CD4-positive, alpha-beta T cell (primary cell): ENCODE results near the gene ABCG2. TPM values are rescaled to one million over a fixed set of nuclear protein-coding genes. Genes with fewer than 3 reads are reported as not detected.

Experiments used
- ATAC-seq: fragments of 200-7000 bp; cut with Tn5 transposase; one replicate; pipeline ENCODE4 v1.10.0; 2022; ENCODE audit warnings: mild to moderate bottlenecking; ENCODE audit not compliant: poor library complexity
- CTCF ChIA-PET: fragments of 350-600 bp; sonication (Branson Sonifier 250); formaldehyde crosslinking; loops from one replicate; lab custom pipeline; 2021; ENCODE audit warnings: antibody characterized with exemption, inconsistent platforms; lab: Charles Lee
- POLR2A ChIA-PET: fragments of 350-600 bp; sonication (Branson Sonifier 250); formaldehyde crosslinking; loops from one replicate; lab custom pipeline; 2021; ENCODE audit warnings: antibody characterized with exemption, inconsistent platforms; lab: Charles Lee
- DNase-seq, 14 experiments: peaks; one replicate each; pipeline ENCODE4 v3.0.0-alpha.2; 2013 to 2020; ENCODE audit warnings: mixed read lengths in 2 of 14
- H3K27ac ChIP-seq, 2 donors: one replicate each; pipeline versions ENCODE4 v1.5.1 to v1.7.0; 2013; ENCODE audit warnings: low read length in 2 of 2, low read depth in 1 of 2, mild to moderate bottlenecking in 1 of 2
- H3K27me3 ChIP-seq, 2 experiments: 1 replicate in 1 of 2; 2 replicates in 1 of 2; pipeline versions ENCODE4 v1.6.1 to v1.7.0; 2013; ENCODE audit warnings: low read length in 2 of 2, control low read depth in 1 of 2, mild to moderate bottlenecking in 1 of 2, moderate library complexity in 1 of 2; ENCODE audit not compliant: insufficient read depth in 2 of 2, control insufficient read depth in 1 of 2
- H3K36me3 ChIP-seq: one replicate; pipeline ENCODE4 v1.6.1; 2013; ENCODE audit warnings: low read length, control low read depth; ENCODE audit not compliant: insufficient read depth
- H3K4me1 ChIP-seq: one replicate; pipeline ENCODE4 v1.6.1; 2013; ENCODE audit warnings: low read length, control low read depth; ENCODE audit not compliant: insufficient read depth
- H3K4me3 ChIP-seq: one replicate; pipeline ENCODE4 v1.5.1; 2013; ENCODE audit warnings: mild to moderate bottlenecking, low read length, moderate library complexity
- H3K9me3 ChIP-seq, 2 experiments: 1 replicate in 1 of 2; 2 replicates in 1 of 2; pipeline versions ENCODE4 v1.6.1 to v1.7.0; 2013; ENCODE audit warnings: low read length in 2 of 2, mild to moderate bottlenecking in 2 of 2, control low read depth in 1 of 2, moderate library complexity in 1 of 2; ENCODE audit not compliant: control insufficient read depth in 1 of 2, insufficient read depth in 1 of 2
- H3K27ac Mint-ChIP-seq: one replicate; pipeline ENCODE4 v1.8.0; 2020; ENCODE audit warnings: mixed read lengths
- H3K27me3 Mint-ChIP-seq: one replicate; pipeline ENCODE4 v1.8.0; 2021; ENCODE audit warnings: mixed read lengths
- H3K36me3 Mint-ChIP-seq: one replicate; pipeline ENCODE4 v1.8.0; 2021; ENCODE audit warnings: low read depth, mixed read lengths
- H3K4me1 Mint-ChIP-seq: one replicate; pipeline ENCODE4 v1.8.0; 2021; ENCODE audit warnings: low read depth, mixed read lengths
- H3K4me3 Mint-ChIP-seq: one replicate; pipeline ENCODE4 v1.8.0; 2020; ENCODE audit warnings: mild to moderate bottlenecking, mixed read lengths
- H3K9me3 Mint-ChIP-seq: one replicate; pipeline ENCODE4 v1.8.0; 2020; ENCODE audit warnings: mixed read lengths
- CTCF ChIP-seq: fragments of 200-600 bp; IDR thresholded peaks from one replicate; pipeline ENCODE4 v1.8.0; 2022; ENCODE audit warnings: antibody characterized with exemption, mild to moderate bottlenecking
- intact Hi-C, 2 experiments: fragments of 100-400 bp; cut with DNase I in 1 of 2; cut with micrococcal nuclease in 1 of 2; formaldehyde crosslinking; loops; one replicate each; pipeline versions ENCODE4 v1.15.1 to v1.9.0; 2023 to 2025; cut with DNase I, micrococcal nuclease
- total RNA-seq, 174 experiments: library from RNA in 2 of 174; stranded (reverse) in 2 of 174; gene quantifications; one replicate each; pipeline ENCODE4 v1.2.3 and lab custom pipeline; 2021 to 2026

ABCG2 gene
- total RNA-seq, 2 experiments from 2014 or later: not detected

- intact Hi-C loops: no loop called here
- CTCF ChIA-PET: interaction anchor here (2.3 kb wide), 1 partner anchor 172 kb away, joined by 9 read pairs; no protein-coding TSS in a partner anchor
- Histone ChIP-seq H3K4me3 (no peak overlapping the region), H3K27ac (no peak overlapping the region), H3K4me1 (no peaks in the 10 kb centered on the region), H3K9me3 (no peaks in the 10 kb centered on the region), H3K27me3 (peaks cover 0 to 2% of the 10 kb centered on the region in 2 experiments), H3K36me3 (no peaks in the 10 kb centered on the region)
- DNase-seq (no peak), ATAC-seq (no peak)
- no peaks in the 10 kb centered on the region for H3K9me3 Mint-ChIP-seq
- H3K36me3 Mint-ChIP-seq: no peaks in the 10 kb centered on the region
- H3K4me1 Mint-ChIP-seq: no peaks in the 10 kb centered on the region
- no peak for TF ChIP-seq CTCF
- H3K27me3 Mint-ChIP-seq: no peaks in the 10 kb centered on the region
- POLR2A ChIA-PET: no interaction called here
- no peak overlapping the region for H3K27ac Mint-ChIP-seq
- no peak overlapping the region for H3K4me3 Mint-ChIP-seq
These were observed 46.4 kb upstream of the ABCG2 start for GRCh38 chr4:88204882-88205281.

GRCh38 chr4:88202443-88202842, 44.0 kb upstream of the ABCG2 start:
- no peak overlapping the region for H3K27ac ChIP-seq
- no peak for ATAC-seq
- Mint-ChIP-seq H3K4me3 (no peak overlapping the region), H3K27me3 (no peaks in the 10 kb centered on the region), H3K9me3 (no peaks in the 10 kb centered on the region), H3K27ac (no peak overlapping the region), H3K4me1 (no peaks in the 10 kb centered on the region), H3K36me3 (no peaks in the 10 kb centered on the region)
- ChIA-PET CTCF (no interaction called here), POLR2A (no interaction called here)
- H3K9me3 ChIP-seq: no peaks in the 10 kb centered on the region
- peaks cover 0 to 2% of the 10 kb centered on the region in 2 experiments for H3K27me3 ChIP-seq
- H3K4me1 ChIP-seq: no peaks in the 10 kb centered on the region
- H3K36me3 ChIP-seq: no peaks in the 10 kb centered on the region
- no peak for TF ChIP-seq CTCF
- intact Hi-C loops: no loop called here
- no peak overlapping the region for H3K4me3 ChIP-seq
- no peak for DNase-seq

- Mint-ChIP-seq H3K4me3 (no peak overlapping the region), H3K27me3 (no peaks in the 10 kb centered on the region), H3K36me3 (no peaks in the 10 kb centered on the region), H3K9me3 (no peaks in the 10 kb centered on the region), H3K4me1 (no peaks in the 10 kb centered on the region), H3K27ac (no peak overlapping the region)
- CTCF ChIA-PET: no interaction called here
- DNase-seq (no peak), ATAC-seq (no peak)
- no peak overlapping the region for H3K4me3 ChIP-seq
- TF ChIP-seq CTCF: no peak
- no peaks in the 10 kb centered on the region for H3K36me3 ChIP-seq
- no peak overlapping the region for H3K27ac ChIP-seq
- peaks cover 0 to 2% of the 10 kb centered on the region in 2 experiments for H3K27me3 ChIP-seq
- POLR2A ChIA-PET: no interaction called here
- H3K9me3 ChIP-seq: no peaks in the 10 kb centered on the region
- intact Hi-C loops: no loop called here
- no peaks in the 10 kb centered on the region for H3K4me1 ChIP-seq
These were observed 41.7 kb upstream of the ABCG2 start for GRCh38 chr4:88200186-88200585.
